H1 (cell line): ENCODE data around the gene EMID1. TPM values are rescaled to one million over a fixed set of nuclear protein-coding genes. Genes with fewer than 3 reads are reported as not detected.
A peak's percentile ranks its signal among the peaks of the same experiment; 100 is the strongest.

Experiments used
- CTCF ChIA-PET: fragments of 300-600 bp; sonication (Branson Sonifier 250); formaldehyde crosslinking; loops from one replicate; lab custom pipeline; 2021; ENCODE audit not compliant: partially characterized antibody; lab: Charles Lee
- POLR2A ChIA-PET: fragments of 300-600 bp; sonication (Branson Sonifier 250); formaldehyde crosslinking; loops from one replicate; lab custom pipeline; 2021; ENCODE audit warnings: inconsistent platforms; ENCODE audit not compliant: partially characterized antibody; lab: Charles Lee
- DNase-seq, 2 experiments: peaks; one replicate each; pipeline versions ENCODE4 v3.0.0 to v3.0.0-alpha.2; 2010 to 2022; ENCODE audit warnings: low spot score in 2 of 2, low read depth in 1 of 2, mixed read lengths in 1 of 2
- FAIRE-seq: peaks from 2 replicates; lab custom pipeline; 2011; peaks lifted over from hg19 to GRCh38; lab: Jason Lieb, UNC
- H2AFZ ChIP-seq: 2 replicates; pipeline ENCODE4 v1.8.1; 2012; ENCODE audit warnings: low read length, inconsistent platforms
- H2AK5ac ChIP-seq: 2 replicates; pipeline ENCODE4 v1.6.1; 2013; ENCODE audit warnings: low read depth, low read length
- H2BK120ac ChIP-seq: replicated peaks from 2 replicates; pipeline ENCODE3; 2013; ENCODE audit warnings: low read depth, low read length, inconsistent platforms
- H2BK12ac ChIP-seq: 2 replicates; pipeline ENCODE4 v1.6.1; 2013; ENCODE audit warnings: low read depth, low read length
- H2BK15ac ChIP-seq: 2 replicates; pipeline ENCODE4 v1.6.1; 2013; ENCODE audit warnings: low read length
- H2BK20ac ChIP-seq: 2 replicates; pipeline ENCODE4 v1.6.1; 2013; ENCODE audit warnings: low read length
- H2BK5ac ChIP-seq: 2 replicates; pipeline ENCODE4 v1.6.1; 2013; ENCODE audit warnings: low read depth, low read length
- H3K14ac ChIP-seq: 2 replicates; pipeline ENCODE4 v1.6.1; 2013; ENCODE audit warnings: inconsistent platforms; ENCODE audit not compliant: insufficient read length
- H3K18ac ChIP-seq: 2 replicates; pipeline ENCODE4 v1.6.1; 2013; ENCODE audit warnings: low read length; ENCODE audit errors: extremely low read depth
- H3K23ac ChIP-seq: 2 replicates; pipeline ENCODE4 v1.6.1; 2013; ENCODE audit warnings: inconsistent platforms; ENCODE audit not compliant: insufficient read length
- H3K23me2 ChIP-seq: 2 replicates; pipeline ENCODE4 v1.6.1; 2013; ENCODE audit warnings: low read depth, low read length
- H3K27ac ChIP-seq: 2 replicates; pipeline ENCODE4 v1.6.1; 2011; ENCODE audit warnings: low read depth, low read length, inconsistent platforms
- H3K27me3 ChIP-seq, 4 experiments: replicated peaks in 1 of 4; 1 replicate in 1 of 4; 2 replicates in 3 of 4; pipeline versions ENCODE4 v1.6.1 to v1.8.1; 2011 to 2013; ENCODE audit warnings: low read length in 3 of 4, mild to moderate bottlenecking in 3 of 4, inconsistent platforms in 2 of 4, mixed read lengths in 2 of 4, moderate library complexity in 1 of 4; ENCODE audit not compliant: control insufficient read depth in 3 of 4, insufficient read depth in 3 of 4; ENCODE audit errors: extremely low read depth in 1 of 4
- H3K36me3 ChIP-seq, 4 experiments: 2 replicates each; pipeline versions ENCODE4 v1.6.1 to v1.8.1; 2011 to 2013; ENCODE audit warnings: mild to moderate bottlenecking in 4 of 4, low read length in 3 of 4, moderate library complexity in 2 of 4, control low read depth in 1 of 4, inconsistent platforms in 1 of 4; ENCODE audit not compliant: insufficient read depth in 4 of 4, control insufficient read depth in 2 of 4
- H3K4ac ChIP-seq: replicated peaks from 2 replicates; pipeline ENCODE3; 2013; ENCODE audit warnings: low read length, low read depth, mixed read lengths, inconsistent platforms; ENCODE audit not compliant: insufficient read length
- H3K4me1 ChIP-seq, 4 experiments: replicated peaks in 1 of 4; 1 replicate in 1 of 4; 2 replicates in 3 of 4; pipeline versions ENCODE4 v1.6.1 to v1.8.1; 2011 to 2013; ENCODE audit warnings: low read length in 3 of 4, inconsistent platforms in 2 of 4, mixed read lengths in 1 of 4; ENCODE audit not compliant: insufficient read depth in 4 of 4, control insufficient read depth in 3 of 4
- H3K4me2 ChIP-seq, 2 experiments: 2 replicates each; pipeline versions ENCODE4 v1.6.1 to v1.8.1; 2011 to 2013; ENCODE audit warnings: low read depth in 2 of 2, low read length in 2 of 2, control low read depth in 1 of 2, inconsistent platforms in 1 of 2, mild to moderate bottlenecking in 1 of 2; ENCODE audit not compliant: insufficient read depth in 1 of 2
- H3K4me3 ChIP-seq, 4 experiments: fragments of 200-600, 300-600 bp in 1 of 4; sonication (generic), shearing (Covaris generic), sonication (Bioruptor Twin) in 1 of 4; 2 replicates each; pipeline versions ENCODE4 v1.5.1 to v1.8.1; 2011 to 2016; ENCODE audit warnings: low read length in 4 of 4, low read depth in 3 of 4, control low read depth in 2 of 4, inconsistent platforms in 2 of 4, mild to moderate bottlenecking in 2 of 4, mixed read lengths in 1 of 4, moderate library complexity in 1 of 4; ENCODE audit not compliant: insufficient read depth in 2 of 4; ENCODE audit errors: extremely low read depth in 1 of 4
- H3K56ac ChIP-seq: replicated peaks from 2 replicates; pipeline ENCODE3; 2013; ENCODE audit warnings: low read depth, mild to moderate bottlenecking, mixed read lengths, low read length, inconsistent platforms; ENCODE audit not compliant: insufficient read length
- H3K79me1 ChIP-seq: 2 replicates; pipeline ENCODE4 v1.6.1; 2013; ENCODE audit warnings: low read depth, low read length, control low read depth
- H3K79me2 ChIP-seq, 2 experiments: 2 replicates each; pipeline versions ENCODE4 v1.6.1 to v1.8.1; 2012 to 2013; ENCODE audit warnings: low read length in 2 of 2, mild to moderate bottlenecking in 2 of 2, inconsistent platforms in 1 of 2; ENCODE audit not compliant: insufficient read depth in 2 of 2, control insufficient read depth in 1 of 2
- H3K9ac ChIP-seq, 4 experiments: replicated peaks in 1 of 4; 1 replicate in 1 of 4; 2 replicates in 3 of 4; pipeline versions ENCODE4 v1.6.1 to v1.8.1; 2011 to 2013; ENCODE audit warnings: low read depth in 3 of 4, low read length in 3 of 4, control low read depth in 2 of 4, mild to moderate bottlenecking in 2 of 4, moderate library complexity in 2 of 4, inconsistent platforms in 1 of 4; ENCODE audit errors: extremely low read depth in 1 of 4
- H3K9me3 ChIP-seq, 2 experiments: 2 replicates each; pipeline versions ENCODE4 v1.6.1 to v1.8.1; 2012 to 2013; ENCODE audit warnings: mild to moderate bottlenecking in 2 of 2, moderate library complexity in 2 of 2, control low read depth in 1 of 2, inconsistent platforms in 1 of 2, low read depth in 1 of 2, low read length in 1 of 2, mixed read lengths in 1 of 2; ENCODE audit not compliant: insufficient read depth in 2 of 2
- H4K20me1 ChIP-seq, 2 experiments: replicated peaks in 1 of 2; 2 replicates each; pipeline versions ENCODE3 to v1.8.1; 2011 to 2013; ENCODE audit warnings: inconsistent platforms in 2 of 2, low read length in 2 of 2, mild to moderate bottlenecking in 1 of 2; ENCODE audit not compliant: insufficient read depth in 2 of 2, control insufficient read depth in 1 of 2
- H4K5ac ChIP-seq: 2 replicates; pipeline ENCODE4 v1.6.1; 2013; ENCODE audit warnings: low read length, low read depth, mixed read lengths, inconsistent platforms; ENCODE audit not compliant: insufficient read length
- H4K8ac ChIP-seq: 2 replicates; pipeline ENCODE4 v1.8.0; 2013; ENCODE audit warnings: mild to moderate bottlenecking, moderate library complexity, low read length, inconsistent platforms; ENCODE audit not compliant: insufficient read depth; ENCODE audit errors: extremely low read depth
- H4K91ac ChIP-seq: replicated peaks from 2 replicates; pipeline ENCODE3; 2013; ENCODE audit warnings: low read length, mixed read lengths, inconsistent platforms; ENCODE audit not compliant: insufficient read length
- ASH2L ChIP-seq: fragments of 200-600, 300-600 bp; sonication (generic); IDR thresholded peaks from one replicate; pipeline ENCODE4 v1.7.1; 2017; ENCODE audit warnings: low read length
- BCL11A ChIP-seq, 2 experiments: IDR thresholded peaks; one replicate each; pipeline ENCODE4 v1.6.1; 2011; ENCODE audit warnings: low read depth in 2 of 2, low read length in 2 of 2, mild to moderate bottlenecking in 2 of 2
- PHF8 ChIP-seq: fragments of 200-600 bp; sonication (generic); conservative IDR thresholded peaks from 2 replicates; pipeline ENCODE4 v1.7.1; 2012; ENCODE audit warnings: low read depth, mild to moderate bottlenecking, inconsistent platforms, low read length, moderate library complexity
- POLR2AphosphoS5 ChIP-seq: IDR thresholded peaks from 2 replicates; pipeline ENCODE4 v1.6.1; 2011; ENCODE audit warnings: low read depth, low read length
- SAP30 ChIP-seq: fragments of 300-600 bp; sonication (generic); IDR thresholded peaks from 2 replicates; pipeline ENCODE4 v1.7.1; 2012; ENCODE audit warnings: low read length, moderate library complexity, mild to moderate bottlenecking, inconsistent platforms; ENCODE audit not compliant: insufficient read depth, insufficient replicate concordance
- WGBS, 2 experiments: shearing (Covaris generic) in 1 of 2; methylation state at CpG; one replicate each; pipeline versions ENCODE4 v1.1.6 to v1.1.7; 2013 to 2015; ENCODE audit warnings: low lambda C conversion rate in 2 of 2, mixed read lengths in 2 of 2, inconsistent platforms in 1 of 2, low coverage in 1 of 2, missing lambda C conversion rate in 1 of 2; ENCODE audit not compliant: insufficient replicate concordance in 2 of 2, insufficient coverage in 1 of 2, insufficient read length in 1 of 2; ENCODE audit errors: extremely low coverage in 1 of 2, missing lambda C conversion rate in 1 of 2; 5-methylcytosine and 5-hydroxymethylcytosine counted together
- polyA plus RNA-seq, 7 experiments: library from polyadenylated mRNA; depleted of rRNA in 3 of 7; stranded (reverse) in 5 of 7; unstranded in 2 of 7; fragments of >200 nt in 5 of 7; fragments of 200-250 nt in 2 of 7; gene quantifications; 1 replicate in 5 of 7; 2 replicates in 1 of 7; 4 replicates in 1 of 7; pipeline versions ENCODE4 v1.2.1 to v1.2.3, GENCODE V29; 2011 to 2013; ENCODE audit warnings: missing spikeins in 2 of 7, mixed read lengths in 2 of 7
- total RNA-seq: library from RNA; stranded (reverse); fragmentation: NEBNext Ultra II Directional; extraction: Animal tissue kit (Norgen Biotek cat#: 25700); gene quantifications from 2 replicates; pipeline ENCODE4 v1.2.1, GENCODE V29; 2021

EMID1 gene
- total and polyA plus RNA-seq, 2 of the 8 experiments (the other 6 are each of a cell fraction or from before 2014, with no cell fraction given) = 3.9 to 7.4 TPM

DNA sequence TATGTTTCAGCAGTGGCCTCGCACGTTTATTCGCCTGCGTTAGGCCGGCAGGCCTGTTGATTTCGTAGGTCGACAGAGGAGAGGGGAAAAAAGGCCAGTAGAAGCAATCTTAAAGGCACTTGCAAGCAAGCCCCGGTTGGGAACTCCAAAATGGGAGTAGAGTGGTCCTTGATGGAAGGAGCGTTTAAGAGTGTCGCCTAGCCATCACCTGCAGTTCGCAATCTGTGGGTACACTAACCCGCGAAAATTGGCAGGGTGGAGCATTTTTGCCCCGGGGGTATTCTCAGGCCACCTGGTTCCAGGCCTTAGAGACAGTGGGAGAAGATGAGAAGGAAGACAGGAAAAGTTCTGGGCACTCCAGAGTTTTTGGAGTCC lies 63.5 kb downstream of the EMID1 start:
- peak overlapping the region; percentile 73 to 80 for H3K4me2 ChIP-seq
- TF ChIP-seq BCL11A (IDR thresholded peaks at IDR 0.05; ENCODE audit: low read depth in 2 of 2, low read length in 2 of 2) = no peak
- no peak for TF ChIP-seq PHF8
- TF ChIP-seq ASH2L = no peak
- peak; percentile 7 for TF ChIP-seq SAP30
- peak; percentile 65; the same call in 1 of the 2 replicates for TF ChIP-seq POLR2AphosphoS5
- H3K14ac ChIP-seq = no peak overlapping the region
- peaks cover 18% of the 10 kb centered on the region for H3K23me2 ChIP-seq
- CTCF ChIA-PET = no interaction called here
- H3K9ac ChIP-seq = peak overlapping the region; percentile 94 to 100 (median 100)
- peaks cover 6 to 19% (median 11%) of the 10 kb centered on the region in 4 experiments; a peak in 6 of 7 replicates for H3K4me1 ChIP-seq
- H3K27me3 ChIP-seq = no peaks in the 10 kb centered on the region
- H3K36me3 ChIP-seq = peaks cover 21 to 68% (median 35%) of the 10 kb centered on the region in 4 experiments
- FAIRE-seq (no peak), DNase-seq (no peak)
- H2AK5ac ChIP-seq = no peak overlapping the region
- peak overlapping the region; percentile 65 for H3K56ac ChIP-seq
- no peaks in the 10 kb centered on the region for H3K9me3 ChIP-seq
- H2BK120ac ChIP-seq = no peak overlapping the region
- H3K79me2 ChIP-seq = peaks cover 47 to 79% of the 10 kb centered on the region in 2 experiments
- peak overlapping the region; percentile 80 to 96 (median 95) for H3K4me3 ChIP-seq
- H2BK20ac ChIP-seq = no peak overlapping the region
- H3K27ac ChIP-seq = peak overlapping the region; percentile 100
- H4K8ac ChIP-seq = peak overlapping the region; percentile 100; the same call in 1 of the 2 replicates
- WGBS, 2 experiments = 3% methylated on average over 14 of the region's 14 CpGs; no CpG with 5 or more reads in 1 of the 2 experiments
- no peak overlapping the region for H2BK15ac ChIP-seq
- H2BK12ac ChIP-seq = no peak overlapping the region
- H3K4ac ChIP-seq = no peak overlapping the region
- H2BK5ac ChIP-seq = peak overlapping the region; percentile 100
- peaks cover 32 to 42% of the 10 kb centered on the region in 2 experiments for H4K20me1 ChIP-seq
- POLR2A ChIA-PET = interaction anchor here (0.9 to 21.4 kb wide), 8 partner anchors 12 to 48 kb away, joined by 3 to 436 read pairs (median 16); partner anchors contain the start of gene GAS2L1
- no peak overlapping the region for H2AFZ ChIP-seq
- H3K79me1 ChIP-seq = peaks cover 10% of the 10 kb centered on the region
- H3K23ac ChIP-seq = no peak overlapping the region
- no peak overlapping the region for H4K5ac ChIP-seq
- H3K18ac ChIP-seq = peak overlapping the region; percentile 91; the same call in 1 of the 2 replicates
- no peak overlapping the region for H4K91ac ChIP-seq
